Esophagus muscularis mucosa (tissue), 4 donors: Measurements from ENCODE around the gene OFD1. TPM values are rescaled to one million over a fixed set of nuclear protein-coding genes. Genes with fewer than 3 reads are reported as not detected.
A peak's percentile ranks its signal among the peaks of the same experiment; 100 is the strongest.

Source experiments
- DNase-seq: peaks from one replicate; pipeline ENCODE4 v3.0.0-alpha.2; 2017; ENCODE audit errors: extremely low spot score
- H3K27ac ChIP-seq, 4 donors: fragments of 200-600 bp; sonication (generic); replicated peaks in 1 of 4; 1 replicate in 3 of 4; 2 replicates in 1 of 4; pipeline ENCODE4 v1.5.1; 2016 to 2019; ENCODE audit warnings: mild to moderate bottlenecking in 1 of 4
- H3K27me3 ChIP-seq, 4 donors: fragments of 200-600 bp; sonication (generic); one replicate each; pipeline versions ENCODE4 v1.5.1 to v1.6.0; 2016 to 2019
- H3K36me3 ChIP-seq, 4 donors: fragments of 200-600 bp; sonication (generic); one replicate each; pipeline ENCODE4 v1.5.1; 2016 to 2019
- H3K4me1 ChIP-seq, 4 donors: fragments of 200-600 bp; sonication (generic); one replicate each; pipeline ENCODE4 v1.5.1; 2016 to 2019
- H3K4me3 ChIP-seq, 4 donors: fragments of 200-600 bp; sonication (generic); 1 replicate in 2 of 4; 2 replicates in 2 of 4; pipeline ENCODE4 v1.5.1; 2016 to 2019; ENCODE audit warnings: mild to moderate bottlenecking in 4 of 4, moderate library complexity in 1 of 4
- H3K9me3 ChIP-seq, 4 donors: fragments of 200-600 bp; sonication (generic); 1 replicate in 3 of 4; 2 replicates in 1 of 4; pipeline ENCODE4 v1.5.1; 2016 to 2019
- CTCF ChIP-seq, 3 experiments: fragments of 200-600 bp in 2 of 3; fragments of 450-650 bp in 1 of 3; sonication (generic) in 2 of 3; IDR thresholded peaks; one replicate each; pipeline ENCODE4 v1.5.1; 2017 to 2019; ENCODE audit warnings: antibody characterized with exemption in 3 of 3, mild to moderate bottlenecking in 2 of 3, moderate library complexity in 1 of 3
- EP300 ChIP-seq: sonication (generic); formaldehyde crosslinking; IDR thresholded peaks from one replicate; pipeline ENCODE4 v1.6.1; 2017; ENCODE audit warnings: antibody characterized with exemption
- POLR2A ChIP-seq: fragments of 450-650 bp; IDR thresholded peaks from one replicate; pipeline ENCODE4 v1.6.1; 2017; ENCODE audit warnings: antibody characterized with exemption, moderate library complexity, mild to moderate bottlenecking, low read depth
- POLR2AphosphoS5 ChIP-seq, 2 donors: sonication (generic); formaldehyde crosslinking; IDR thresholded peaks; one replicate each; pipeline ENCODE4 v1.6.1; 2017; ENCODE audit warnings: antibody characterized with exemption in 2 of 2
- WGBS: methylation state at CpG from one replicate; pipeline ENCODE4 v1.1.5; 2018; 5-methylcytosine and 5-hydroxymethylcytosine counted together
- intact Hi-C: fragments of 100-400 bp; cut with DNase I; formaldehyde crosslinking; loops from one replicate; pipeline ENCODE4 v1.15.1; 2023
- total RNA-seq, 4 donors: library from RNA; depleted of rRNA; stranded (reverse); fragments of >200 nt; gene quantifications; one replicate each; pipeline versions ENCODE4 v1.1.0 to v1.2.1, GENCODE V29; 2016

The OFD1 gene
- total RNA-seq: 10 to 100 TPM; 12.6 to 17.2 (median 14.8) TPM

- peak; percentile 95 for DNase-seq
- Histone ChIP-seq H3K27ac (peak within 1 kb of the TSS; percentile 88 to 94 (median 90)), H3K27me3 (no peaks in the 10 kb centered on the region), H3K4me1 (peaks cover 3 to 42% (median 39%) of the 10 kb centered on the region in 4 donors), H3K9me3 (no peaks in the 10 kb centered on the region), H3K36me3 (peaks cover 0 to 5% (median under 1%) of the 10 kb centered on the region in 4 donors), H3K4me3 (peak within 1 kb of the TSS; percentile 73 to 84 (median 78))
- 1% methylated on average over 29 of the region's 75 CpGs for WGBS
- intact Hi-C loops: no loop called here
- TF ChIP-seq CTCF (IDR thresholded peaks at IDR 0.05) (no peak), EP300 (no peak), POLR2A (peak; percentile 72), POLR2AphosphoS5 (IDR thresholded peaks at IDR 0.05) (peak; percentile 98)
Measured at GRCh38 chrX:13734278-13735172, at the start of gene OFD1, which contains the start of gene TRAPPC2. Gene OFD1 (plus strand): TSS chrX:13734748. CDS start chrX:13735072, 324 bp downstream. Gene TRAPPC2 (minus strand): TSS chrX:13734620. CDS start chrX:13719963, 14,657 bp downstream.

- H3K4me1 ChIP-seq: peaks cover 0 to 11% (median 2%) of the 10 kb centered on the region in 4 donors
- no peaks in the 10 kb centered on the region for H3K27me3 ChIP-seq
- intact Hi-C loops: no loop called here
- DNase-seq: no peak
- H3K36me3 ChIP-seq: no peaks in the 10 kb centered on the region
- WGBS: 38% methylated on average over 3 of the region's 3 CpGs
- TF ChIP-seq CTCF (IDR thresholded peaks at IDR 0.05) (no peak), POLR2A (no peak), POLR2AphosphoS5 (IDR thresholded peaks at IDR 0.05) (no peak)
- H3K4me3 ChIP-seq: no peak overlapping the region
- no peak overlapping the region for H3K27ac ChIP-seq
- no peaks in the 10 kb centered on the region for H3K9me3 ChIP-seq
Measured at GRCh38 chrX:13685126-13685763, 49.3 kb upstream of the OFD1 start.

GRCh38 chrX:13687203-13687602, 47.3 kb upstream of the OFD1 start:
- Histone ChIP-seq H3K4me3 (no peak overlapping the region), H3K36me3 (no peaks in the 10 kb centered on the region), H3K27ac (no peak overlapping the region), H3K4me1 (peaks cover 15 to 27% (median 20%) of the 10 kb centered on the region in 4 donors), H3K9me3 (no peaks in the 10 kb centered on the region), H3K27me3 (no peaks in the 10 kb centered on the region)
- WGBS: 82% methylated on average over 1 of the region's 1 CpG
- TF ChIP-seq POLR2A (no peak), POLR2AphosphoS5 (IDR thresholded peaks at IDR 0.05) (no peak), CTCF (IDR thresholded peaks at IDR 0.05) (no peak), EP300 (no peak)
- intact Hi-C loops: no loop called here
- DNase-seq: no peak

- no peaks in the 10 kb centered on the region for H3K27me3 ChIP-seq
- WGBS: 15% methylated on average over 13 of the region's 13 CpGs
- intact Hi-C loops: no loop called here
- no peaks in the 10 kb centered on the region for H3K36me3 ChIP-seq
- peak overlapping the region; percentile 68 to 83 (median 76) for H3K4me3 ChIP-seq
- DNase-seq: no peak
- no peaks in the 10 kb centered on the region for H3K9me3 ChIP-seq
- peaks cover 20 to 40% (median 33%) of the 10 kb centered on the region in 4 donors for H3K4me1 ChIP-seq
- TF ChIP-seq EP300 (no peak), POLR2A (no peak), CTCF (IDR thresholded peaks at IDR 0.05) (no peak)
- H3K27ac ChIP-seq: peak overlapping the region; percentile 92 to 95 (median 94)
Measured at GRCh38 chrX:13688384-13688957, 46.1 kb upstream of the OFD1 start.
